Thyroid gland (tissue), 4 donors: ENCODE data around the gene SCN5A.

Experiments used
- POLR2A ChIP-seq, 2 donors: fragments of 450-650 bp; IDR thresholded peaks; one replicate each; pipeline ENCODE4 v1.6.1; 2017; ENCODE audit warnings: antibody characterized with exemption in 2 of 2, mild to moderate bottlenecking in 2 of 2, moderate library complexity in 1 of 2
- TF ChIP-seq, protein P1 (sequence below), 6 experiments: fragments of 200-600 bp in 3 of 6; fragments of 450-650 bp in 3 of 6; sonication (generic) in 3 of 6; IDR thresholded peaks; one replicate each; pipeline ENCODE4 v1.5.1; 2016 to 2019; ENCODE audit warnings: antibody characterized with exemption in 6 of 6, mild to moderate bottlenecking in 2 of 6, inconsistent platforms in 1 of 6, moderate library complexity in 1 of 6

DNA sequence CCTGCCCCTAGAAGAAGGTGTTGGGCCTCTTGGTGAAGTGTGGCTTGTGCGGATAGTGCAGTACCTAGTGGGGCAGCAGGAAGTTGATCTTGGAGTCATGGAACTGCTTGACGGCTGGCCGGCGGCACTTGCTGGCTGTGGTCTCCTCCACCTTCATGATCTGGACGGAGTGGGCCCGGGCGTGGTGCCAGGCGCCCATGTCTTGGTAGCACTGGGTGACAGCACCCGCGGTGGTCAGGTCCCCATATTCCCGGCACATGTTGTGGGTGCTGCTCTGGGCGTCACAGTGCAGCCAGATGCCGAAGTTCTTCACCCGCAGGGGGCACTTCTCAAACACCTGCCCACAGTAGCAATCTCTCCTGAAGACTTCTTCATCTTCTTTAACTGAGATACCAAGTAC is 122.7 kb downstream of the SCN5A start:
- TF ChIP-seq, protein P1, sequence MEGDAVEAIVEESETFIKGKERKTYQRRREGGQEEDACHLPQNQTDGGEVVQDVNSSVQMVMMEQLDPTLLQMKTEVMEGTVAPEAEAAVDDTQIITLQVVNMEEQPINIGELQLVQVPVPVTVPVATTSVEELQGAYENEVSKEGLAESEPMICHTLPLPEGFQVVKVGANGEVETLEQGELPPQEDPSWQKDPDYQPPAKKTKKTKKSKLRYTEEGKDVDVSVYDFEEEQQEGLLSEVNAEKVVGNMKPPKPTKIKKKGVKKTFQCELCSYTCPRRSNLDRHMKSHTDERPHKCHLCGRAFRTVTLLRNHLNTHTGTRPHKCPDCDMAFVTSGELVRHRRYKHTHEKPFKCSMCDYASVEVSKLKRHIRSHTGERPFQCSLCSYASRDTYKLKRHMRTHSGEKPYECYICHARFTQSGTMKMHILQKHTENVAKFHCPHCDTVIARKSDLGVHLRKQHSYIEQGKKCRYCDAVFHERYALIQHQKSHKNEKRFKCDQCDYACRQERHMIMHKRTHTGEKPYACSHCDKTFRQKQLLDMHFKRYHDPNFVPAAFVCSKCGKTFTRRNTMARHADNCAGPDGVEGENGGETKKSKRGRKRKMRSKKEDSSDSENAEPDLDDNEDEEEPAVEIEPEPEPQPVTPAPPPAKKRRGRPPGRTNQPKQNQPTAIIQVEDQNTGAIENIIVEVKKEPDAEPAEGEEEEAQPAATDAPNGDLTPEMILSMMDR (IDR thresholded peaks at IDR 0.05): no peak
- no peak for TF ChIP-seq POLR2A (IDR thresholded peaks at IDR 0.05)
